ENCODE data around the gene MKS1. TPM values are rescaled to one million over a fixed set of nuclear protein-coding genes. Genes with fewer than 3 reads are reported as not detected.
A peak's percentile ranks its signal among the peaks of the same experiment; 100 is the strongest.

MKS1 gene
- polyA plus RNA-seq, 3 donors = 4.2 to 7.6 (median 5.0) TPM

DNA sequence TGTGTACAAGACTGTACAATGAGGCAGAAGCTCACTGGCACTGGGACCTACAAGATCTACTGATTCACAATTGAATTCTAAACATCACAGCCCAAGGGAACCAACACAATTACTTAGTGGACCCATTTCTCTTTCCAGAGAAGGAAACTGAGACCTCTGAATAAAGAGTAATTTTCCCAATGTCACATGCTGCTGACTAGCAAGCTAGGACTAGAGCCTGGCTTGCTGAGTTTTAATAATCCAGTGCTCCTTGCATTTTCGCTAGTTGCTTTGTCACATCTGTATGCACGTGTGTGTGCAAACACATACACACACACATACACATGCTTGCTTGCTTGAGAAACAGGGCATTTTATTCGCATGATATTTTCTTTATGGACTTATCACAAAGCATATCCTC, 15.5 kb upstream of the MKS1 start:
- no peak for DNase-seq
- peaks cover 0 to 1% (median 0%) of the 10 kb centered on the region in 7 donors for H3K9me3 Mint-ChIP-seq
- H3K79me2 ChIP-seq (ENCODE audit: insufficient read depth, low read length) = no peaks in the 10 kb centered on the region
- TF ChIP-seq, protein P1, sequence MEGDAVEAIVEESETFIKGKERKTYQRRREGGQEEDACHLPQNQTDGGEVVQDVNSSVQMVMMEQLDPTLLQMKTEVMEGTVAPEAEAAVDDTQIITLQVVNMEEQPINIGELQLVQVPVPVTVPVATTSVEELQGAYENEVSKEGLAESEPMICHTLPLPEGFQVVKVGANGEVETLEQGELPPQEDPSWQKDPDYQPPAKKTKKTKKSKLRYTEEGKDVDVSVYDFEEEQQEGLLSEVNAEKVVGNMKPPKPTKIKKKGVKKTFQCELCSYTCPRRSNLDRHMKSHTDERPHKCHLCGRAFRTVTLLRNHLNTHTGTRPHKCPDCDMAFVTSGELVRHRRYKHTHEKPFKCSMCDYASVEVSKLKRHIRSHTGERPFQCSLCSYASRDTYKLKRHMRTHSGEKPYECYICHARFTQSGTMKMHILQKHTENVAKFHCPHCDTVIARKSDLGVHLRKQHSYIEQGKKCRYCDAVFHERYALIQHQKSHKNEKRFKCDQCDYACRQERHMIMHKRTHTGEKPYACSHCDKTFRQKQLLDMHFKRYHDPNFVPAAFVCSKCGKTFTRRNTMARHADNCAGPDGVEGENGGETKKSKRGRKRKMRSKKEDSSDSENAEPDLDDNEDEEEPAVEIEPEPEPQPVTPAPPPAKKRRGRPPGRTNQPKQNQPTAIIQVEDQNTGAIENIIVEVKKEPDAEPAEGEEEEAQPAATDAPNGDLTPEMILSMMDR (IDR thresholded peaks at IDR 0.05) = no peak
- WGBS (ENCODE audit: insufficient coverage) = 76% methylated on average over 2 of the region's 3 CpGs
- peaks cover 24 to 34% (median 29%) of the 10 kb centered on the region in 3 donors for H3K27me3 Mint-ChIP-seq (ENCODE audit: low read depth in 3 of 3)
- H3K36me3 Mint-ChIP-seq = no peaks in the 10 kb centered on the region
- no peak overlapping the region for H3K4me3 ChIP-seq (replicated peaks in 1 of 3; ENCODE audit: low read depth in 2 of 3, low read length in 3 of 3)
- no peak overlapping the region for H3K27ac ChIP-seq (ENCODE audit: low read depth in 1 of 2, low read length in 2 of 2)
- H3K9ac ChIP-seq (ENCODE audit: insufficient read depth, low read length, poor library complexity, severe bottlenecking) = no peak overlapping the region
- peaks cover 38% of the 10 kb centered on the region for H3K4me1 Mint-ChIP-seq
- H3K27me3 ChIP-seq (ENCODE audit: control insufficient read depth in 2 of 2, insufficient read depth in 2 of 2, low read length in 2 of 2) = peaks cover 9 to 30% of the 10 kb centered on the region in 2 donors
- no peaks in the 10 kb centered on the region for H3K9me3 ChIP-seq (replicated peaks in 1 of 2; ENCODE audit: control insufficient read depth in 1 of 2, insufficient read depth in 1 of 2, low read length in 2 of 2)
- intact Hi-C loops (cut with micrococcal nuclease) = no loop called here
- no peaks in the 10 kb centered on the region for H4K20me1 ChIP-seq (ENCODE audit: insufficient read depth, low read length)
- no peak overlapping the region for H2AFZ ChIP-seq (ENCODE audit: insufficient read depth, low read depth, low read length, poor library complexity, severe bottlenecking)
- no peak overlapping the region for H3K4me3 Mint-ChIP-seq
- H3K4me2 ChIP-seq (replicated peaks; ENCODE audit: extremely low read depth, low read length, poor library complexity, severe bottlenecking) = no peak overlapping the region
- H3K36me3 ChIP-seq (replicated peaks in 1 of 2; ENCODE audit: control insufficient read depth in 1 of 2, insufficient read depth in 2 of 2, low read length in 2 of 2) = no peaks in the 10 kb centered on the region
- H3K27ac Mint-ChIP-seq = no peak overlapping the region
- peaks cover 31 to 41% of the 10 kb centered on the region in 2 donors for H3K4me1 ChIP-seq (ENCODE audit: control insufficient read depth in 1 of 2, insufficient read depth in 2 of 2, low read length in 2 of 2)

DNA sequence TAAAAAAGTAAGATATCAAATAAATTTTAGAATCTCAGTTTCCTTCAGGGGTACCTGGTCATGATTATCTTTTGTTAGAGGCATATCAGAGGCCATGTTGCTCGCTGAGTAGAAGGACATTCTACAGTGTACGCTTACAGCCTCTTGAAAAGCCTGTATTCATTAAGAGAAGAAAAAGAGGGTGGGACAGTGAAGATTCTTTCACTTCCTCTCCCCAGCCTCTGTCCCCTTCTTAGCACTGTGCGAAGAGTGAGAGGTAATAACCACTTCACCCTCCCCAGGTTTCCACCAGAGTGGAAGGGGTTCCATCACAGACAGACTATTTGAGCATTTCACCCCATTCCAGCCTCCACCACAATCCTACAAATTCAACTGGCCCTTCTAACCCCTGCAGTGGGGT, 14.5 kb upstream of the MKS1 start:
- peak overlapping the region in 6 of 7 donors; percentile 7 to 97 (median 55) for H3K27ac Mint-ChIP-seq
- Histone ChIP-seq H3K27ac (ENCODE audit: low read depth in 1 of 2, low read length in 2 of 2) (peak overlapping the region in 1 of 2 donors; percentile 90), H3K4me1 (ENCODE audit: control insufficient read depth in 1 of 2, insufficient read depth in 2 of 2, low read length in 2 of 2) (peaks cover 30 to 39% of the 10 kb centered on the region in 2 donors)

More for the DNA sequence above, 14.5 kb upstream of the MKS1 start:
- peak overlapping the region; percentile 61 for H3K4me2 ChIP-seq (replicated peaks; ENCODE audit: extremely low read depth, low read length, poor library complexity, severe bottlenecking)
- Mint-ChIP-seq H3K36me3 (no peaks in the 10 kb centered on the region), H3K4me1 (peaks cover 35% of the 10 kb centered on the region), H3K9me3 (peaks cover 0 to 1% (median 0%) of the 10 kb centered on the region in 7 donors), H3K27me3 (ENCODE audit: low read depth in 3 of 3) (peaks cover 27 to 38% (median 28%) of the 10 kb centered on the region in 3 donors), H3K4me3 (peak overlapping the region in 1 of 2 donors; percentile 39)
- peaks cover 6 to 21% of the 10 kb centered on the region in 2 donors for H3K27me3 ChIP-seq (ENCODE audit: control insufficient read depth in 2 of 2, insufficient read depth in 2 of 2, low read length in 2 of 2)
- WGBS (ENCODE audit: insufficient coverage) = no CpG with 5 or more reads among the region's 3 CpGs
- peak overlapping the region in 1 of 3 experiments; percentile 68 for H3K4me3 ChIP-seq (replicated peaks in 1 of 3; ENCODE audit: low read depth in 2 of 3, low read length in 3 of 3)
- H3K9ac ChIP-seq (ENCODE audit: insufficient read depth, low read length, poor library complexity, severe bottlenecking) = no peak overlapping the region
- DNase-seq = peak; percentile 40 to 64 (median 57)
- no peaks in the 10 kb centered on the region for H3K79me2 ChIP-seq (ENCODE audit: insufficient read depth, low read length)
- no peaks in the 10 kb centered on the region for H3K9me3 ChIP-seq (replicated peaks in 1 of 2; ENCODE audit: control insufficient read depth in 1 of 2, insufficient read depth in 1 of 2, low read length in 2 of 2)
- no peaks in the 10 kb centered on the region for H4K20me1 ChIP-seq (ENCODE audit: insufficient read depth, low read length)
- intact Hi-C loops (cut with micrococcal nuclease) = loop anchor here in 1 of 2 donors (2.0 kb wide), 1 partner anchor 15 kb away; the partner anchor contains the start of gene MKS1
- H2AFZ ChIP-seq (ENCODE audit: insufficient read depth, low read depth, low read length, poor library complexity, severe bottlenecking) = peak overlapping the region; percentile 25
- no peaks in the 10 kb centered on the region for H3K36me3 ChIP-seq (replicated peaks in 1 of 2; ENCODE audit: control insufficient read depth in 1 of 2, insufficient read depth in 2 of 2, low read length in 2 of 2)
- TF ChIP-seq, protein P1 (IDR thresholded peaks at IDR 0.05) = no peak

All from CD14-positive monocyte (primary cell).